ENCODE data around the gene TAX1BP1. TPM values are rescaled to one million over a fixed set of nuclear protein-coding genes. Genes with fewer than 3 reads are reported as not detected.

Gene TAX1BP1
- total RNA-seq, 2 donors from 2014 or later: 119 to 135 TPM

- no peak for ATAC-seq
- DNase-seq: no peak
- intact Hi-C loops (cut with DNase I, micrococcal nuclease): no loop called here
These were observed 25.9 kb downstream of the TAX1BP1 start for GRCh38 chr7:27765841-27766240.

DNA sequence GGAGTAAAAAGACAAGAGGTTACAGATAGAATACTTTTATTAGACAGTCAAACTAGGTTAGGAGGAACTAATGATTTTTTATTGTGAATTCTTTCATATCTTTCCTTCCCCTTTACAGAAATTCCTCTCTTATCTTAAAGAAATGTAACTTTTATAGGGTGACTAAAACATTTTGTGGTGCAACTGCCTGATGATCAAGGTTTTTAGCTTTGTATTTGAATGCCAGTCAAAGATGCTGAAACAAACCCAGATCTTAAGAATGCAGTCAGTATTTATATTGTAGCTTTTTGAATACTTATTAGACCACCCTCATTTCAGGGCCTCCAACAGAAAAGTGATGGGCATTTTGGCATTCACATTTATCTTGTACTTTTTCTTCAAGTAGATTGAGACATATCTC lies 27.4 kb downstream of the TAX1BP1 start:
- DNase-seq: no peak
- ATAC-seq: no peak
- intact Hi-C loops (cut with DNase I, micrococcal nuclease): no loop called here

DNA sequence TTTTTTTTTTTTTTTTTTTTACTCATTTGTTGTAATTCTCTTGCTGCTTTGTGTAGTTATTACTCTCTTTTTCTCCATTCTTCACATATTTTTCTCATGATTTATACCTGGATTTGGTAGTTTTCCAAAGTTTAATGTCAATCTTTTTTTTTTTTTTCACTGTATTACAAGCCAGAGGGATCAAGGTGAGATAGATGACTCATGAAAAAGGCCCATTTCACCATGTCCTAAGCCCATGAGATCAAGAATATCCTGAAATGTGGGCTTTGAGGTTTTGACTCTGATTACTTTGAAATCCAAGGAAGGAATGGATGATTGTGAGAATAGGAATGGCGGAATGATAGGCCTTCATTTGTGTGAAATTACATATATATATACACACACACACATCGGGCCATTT lies 31.1 kb downstream of the TAX1BP1 start:
- no peak for ATAC-seq
- intact Hi-C loops (cut with DNase I, micrococcal nuclease): no loop called here
- no peak for DNase-seq

DNA sequence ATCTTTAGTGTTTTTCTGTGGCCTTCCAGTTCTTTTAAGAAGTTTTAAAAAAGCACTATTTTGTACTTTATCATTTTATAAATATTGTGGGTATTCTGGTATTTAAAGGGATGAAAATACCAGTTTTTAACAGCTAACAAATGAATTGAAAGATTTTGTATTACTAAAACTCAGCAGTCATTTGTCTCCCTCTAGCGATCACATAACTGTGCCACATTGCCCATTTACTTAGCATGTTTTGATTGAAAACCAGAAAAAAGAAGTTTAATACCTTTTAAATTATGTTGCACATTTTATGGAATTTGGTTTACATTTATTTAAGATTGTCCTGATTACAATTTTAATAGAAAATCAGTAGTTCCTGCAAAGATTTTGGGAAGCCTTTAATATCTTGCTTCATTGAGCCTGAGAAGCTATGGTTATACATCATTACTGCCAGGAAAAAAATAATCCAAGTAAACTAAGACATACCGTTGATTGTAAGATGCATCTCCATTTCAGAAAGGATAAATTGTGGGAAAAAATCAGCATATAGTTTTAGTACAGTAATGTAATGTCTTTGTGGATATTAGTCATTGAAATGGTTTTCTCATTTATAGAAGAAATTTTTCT lies 34.9 kb downstream of the TAX1BP1 start:
- DNase-seq (no peak), ATAC-seq (peak; percentile 55)
- intact Hi-C loops (cut with DNase I, micrococcal nuclease): no loop called here

DNA sequence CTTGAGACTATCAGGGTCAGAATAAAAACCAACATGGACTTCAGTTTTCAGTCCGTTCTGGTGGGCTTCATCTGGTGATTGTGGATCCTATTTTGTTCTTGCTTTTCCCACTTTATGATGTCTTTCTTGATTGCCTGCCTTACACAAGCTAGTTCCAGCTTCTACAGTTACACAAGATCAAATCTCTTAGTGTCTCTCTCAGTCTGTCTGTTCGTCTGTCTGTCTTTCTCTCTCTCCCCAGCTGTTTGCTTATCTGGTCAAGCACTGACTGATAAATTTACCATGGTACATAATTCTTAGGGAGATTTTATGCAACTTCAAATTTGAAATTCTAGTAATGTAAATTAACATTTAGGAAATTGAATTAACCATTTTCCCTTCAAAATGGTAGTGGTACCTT lies 35.8 kb downstream of the TAX1BP1 start:
- intact Hi-C loops (cut with DNase I, micrococcal nuclease): no loop called here
- ATAC-seq (no peak), DNase-seq (no peak)

- no peak for DNase-seq
- no peak for ATAC-seq
- intact Hi-C loops (cut with DNase I, micrococcal nuclease): no loop called here
These were observed 37.7 kb downstream of the TAX1BP1 start for GRCh38 chr7:27777662-27778061.

- intact Hi-C loops (cut with DNase I, micrococcal nuclease): no loop called here
- no peak for DNase-seq
- ATAC-seq: no peak
These were observed 39.9 kb downstream of the TAX1BP1 start for GRCh38 chr7:27779873-27780272.

DNA sequence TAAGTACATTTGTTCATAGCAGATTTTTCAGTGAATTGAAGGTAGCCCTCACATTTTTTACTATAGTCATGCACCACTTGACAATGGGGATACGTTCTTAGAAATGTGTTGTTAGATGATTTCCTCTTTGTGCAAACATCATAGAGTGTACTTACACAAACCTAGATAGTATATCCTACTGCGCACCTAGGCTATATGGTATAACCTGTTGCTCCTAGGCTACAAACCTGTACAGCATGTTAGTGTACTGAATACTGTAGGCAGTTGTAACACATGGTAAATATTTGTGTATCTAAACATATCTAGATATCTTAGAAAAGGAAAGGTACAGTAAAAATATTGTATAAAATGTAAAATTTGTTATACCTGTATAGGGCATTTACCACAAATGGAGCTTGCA lies 41.2 kb downstream of the TAX1BP1 start:
- intact Hi-C loops (cut with DNase I, micrococcal nuclease): no loop called here
- DNase-seq: no peak
- ATAC-seq: no peak

DNA sequence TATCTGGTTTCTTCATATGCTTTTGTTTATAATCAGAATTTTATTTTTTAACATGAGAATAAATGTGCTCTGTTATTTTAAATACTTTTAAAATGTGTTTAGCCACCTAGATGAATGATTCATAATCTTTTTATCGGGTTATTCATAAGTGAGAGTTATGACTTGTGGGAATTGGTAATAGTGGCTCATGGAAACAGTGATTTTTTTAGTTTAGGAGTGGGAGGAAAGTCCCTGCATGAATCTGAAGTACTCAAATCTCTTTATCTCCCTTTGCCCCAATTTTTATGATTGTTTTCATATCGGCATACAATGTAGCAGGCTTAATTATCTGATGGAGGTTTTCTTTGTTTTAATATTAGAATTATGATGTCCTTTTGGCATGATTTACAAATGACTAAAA lies 42.9 kb downstream of the TAX1BP1 start:
- no peak for ATAC-seq
- intact Hi-C loops (cut with DNase I, micrococcal nuclease): no loop called here
- no peak for DNase-seq

GRCh38 chr7:27784399-27785053 lies 44.6 kb downstream of the TAX1BP1 start:
- intact Hi-C loops (cut with DNase I, micrococcal nuclease): no loop called here
- no peak for DNase-seq
- ATAC-seq: peak; percentile 68

GRCh38 chr7:27788437-27788836 lies 48.5 kb downstream of the TAX1BP1 start:
- no peak for DNase-seq
- intact Hi-C loops (cut with DNase I, micrococcal nuclease): no loop called here
- no peak for ATAC-seq

DNA sequence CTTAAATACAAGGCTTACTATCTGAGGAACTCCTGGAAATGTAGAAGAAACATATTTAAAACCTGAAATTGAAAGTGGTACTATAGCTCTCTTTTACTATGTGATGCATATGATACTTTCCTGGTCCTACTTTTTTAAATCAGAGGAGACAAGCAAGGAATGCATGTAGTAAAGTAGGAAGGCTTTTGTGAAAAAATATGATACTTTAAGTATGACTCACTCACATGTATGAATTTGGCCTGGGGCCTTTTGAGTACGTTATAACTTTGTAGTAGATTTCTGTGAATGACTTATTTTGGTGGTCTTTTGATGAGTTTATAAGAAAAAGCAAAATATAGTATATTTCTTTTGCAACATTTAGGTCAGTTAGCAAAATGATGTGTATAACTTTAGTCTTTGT lies 53.8 kb downstream of the TAX1BP1 start:
- intact Hi-C loops (cut with DNase I, micrococcal nuclease): no loop called here
- DNase-seq (no peak), ATAC-seq (no peak)

DNA sequence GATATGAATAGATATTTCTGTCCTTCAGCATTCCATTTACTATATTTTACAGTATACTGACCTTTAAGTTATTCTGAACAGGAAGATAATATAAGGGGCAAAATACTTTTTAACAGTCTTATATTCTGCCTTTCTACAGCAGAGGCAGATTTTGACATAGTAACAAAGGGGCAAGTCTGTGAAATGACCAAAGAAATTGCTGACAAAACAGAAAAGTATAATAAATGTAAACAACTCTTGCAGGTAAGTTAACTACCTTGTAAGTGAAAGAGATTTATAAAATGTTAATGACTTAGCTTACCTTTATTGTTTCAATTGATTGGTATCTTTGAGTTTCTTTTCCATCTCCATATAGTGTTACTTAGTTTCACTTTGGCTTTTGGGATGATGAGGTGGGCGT lies 56.0 kb downstream of the TAX1BP1 start:
- DNase-seq (no peak), ATAC-seq (no peak)
- intact Hi-C loops (cut with DNase I, micrococcal nuclease): no loop called here

DNA sequence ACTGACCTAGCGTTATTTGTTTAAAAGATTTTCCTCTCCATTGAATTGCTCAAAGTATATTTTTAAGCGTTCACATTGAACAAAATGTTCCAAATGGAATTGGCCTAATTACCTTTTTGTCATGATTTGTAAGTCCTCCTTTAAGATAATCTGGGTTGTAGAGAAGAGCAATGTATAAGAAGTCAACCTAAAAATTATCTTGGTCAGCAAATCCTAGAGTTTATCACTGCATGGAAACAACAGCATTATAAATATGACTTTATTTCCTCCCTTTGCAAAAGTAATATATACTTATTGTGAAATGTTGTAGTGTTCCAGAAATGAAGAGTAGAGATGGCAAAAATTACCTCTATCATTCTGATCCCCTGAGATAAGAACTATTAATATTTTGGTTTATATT lies 59.2 kb downstream of the TAX1BP1 start:
- intact Hi-C loops (cut with DNase I, micrococcal nuclease): no loop called here
- DNase-seq (no peak), ATAC-seq (no peak)

DNA sequence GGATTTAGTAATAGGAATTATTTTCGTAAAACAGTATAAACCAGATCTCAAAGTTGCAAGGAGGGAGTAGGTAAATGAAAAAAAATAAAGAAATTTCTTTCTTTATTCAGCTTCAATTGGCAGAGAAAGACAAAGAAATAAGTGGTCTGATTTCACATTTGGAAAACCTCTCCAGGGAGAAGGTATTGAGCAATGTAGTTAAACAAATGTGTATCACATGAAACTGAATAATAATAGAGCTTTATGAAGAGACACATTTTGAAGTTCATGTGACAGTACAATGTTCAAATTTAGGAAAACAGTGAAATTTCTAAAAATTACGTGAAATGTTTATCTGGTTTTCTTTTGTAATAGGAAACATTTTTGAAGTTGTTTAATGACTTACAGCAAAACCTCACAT lies 63.0 kb downstream of the TAX1BP1 start:
- no peak for ATAC-seq
- intact Hi-C loops (cut with DNase I, micrococcal nuclease): no loop called here

GRCh38 chr7:27804139-27804538 lies 64.2 kb downstream of the TAX1BP1 start:
- DNase-seq (no peak), ATAC-seq (no peak)
- intact Hi-C loops (cut with DNase I, micrococcal nuclease): no loop called here

More for the DNA sequence above, 63.0 kb downstream of the TAX1BP1 start:
- DNase-seq: no peak

DNA sequence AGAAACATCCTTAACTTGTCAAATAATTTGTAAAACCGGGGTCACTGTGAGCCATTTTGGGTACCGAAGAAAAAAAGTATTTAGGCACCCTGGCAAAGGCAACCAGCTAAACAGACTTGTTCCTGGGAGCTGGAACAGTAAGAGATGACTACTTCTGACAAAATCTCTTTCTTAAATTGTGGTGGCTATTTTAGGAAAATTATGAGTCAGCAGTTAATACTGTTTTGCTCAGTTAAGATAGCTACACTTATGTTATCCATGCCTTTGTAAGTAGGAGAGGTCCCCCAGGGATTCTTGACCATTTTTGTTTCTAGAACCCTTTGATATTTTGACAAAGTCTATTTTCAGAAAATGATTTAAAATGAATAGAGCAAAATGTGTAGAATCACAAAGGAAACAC lies 68.7 kb downstream of the TAX1BP1 start:
- DNase-seq (no peak), ATAC-seq (no peak)
- intact Hi-C loops (cut with DNase I, micrococcal nuclease): no loop called here

GRCh38 chr7:27810186-27810585 lies 70.2 kb downstream of the TAX1BP1 start:
- intact Hi-C loops (cut with DNase I, micrococcal nuclease): no loop called here
- DNase-seq (no peak), ATAC-seq (no peak)

DNA sequence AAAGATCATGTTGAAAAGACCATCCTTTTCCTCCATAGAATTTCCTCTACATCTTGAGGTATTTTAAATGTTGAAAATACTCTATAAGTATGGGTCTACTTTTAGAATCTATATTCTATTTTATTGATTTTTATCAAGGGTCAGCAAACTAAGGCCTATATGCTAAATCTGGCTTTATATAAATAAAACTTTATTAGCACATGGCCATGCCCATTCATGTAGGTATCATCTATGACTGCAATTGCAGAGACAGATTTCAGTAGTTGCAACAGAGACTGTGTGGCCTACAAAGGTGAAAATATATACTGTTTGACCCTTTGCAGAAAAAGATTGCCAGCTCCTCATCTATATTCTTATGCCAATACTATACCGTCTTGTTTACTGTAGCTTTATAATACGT lies 72.7 kb downstream of the TAX1BP1 start:
- ATAC-seq (no peak), DNase-seq (no peak)
- intact Hi-C loops (cut with DNase I, micrococcal nuclease): no loop called here

GRCh38 chr7:27822245-27822644 lies 82.3 kb downstream of the TAX1BP1 start:
- no peak for ATAC-seq
- intact Hi-C loops (cut with DNase I, micrococcal nuclease): no loop called here
- no peak for DNase-seq

GRCh38 chr7:27825891-27826290 lies 85.9 kb downstream of the TAX1BP1 start:
- no peak for ATAC-seq
- intact Hi-C loops (cut with DNase I, micrococcal nuclease): no loop called here
- no peak for DNase-seq

Measured in left colon (tissue), 2 donors.